CD4-positive, alpha-beta T cell treated with Interleukin-15 for 4 hours (primary cell): ENCODE data around the gene PDE11A.
"Not testable (repeated sequence)": the region's sequence is repeated elsewhere in the genome, so short reads cannot be mapped to it uniquely, and the experiment has no call there.

Source experiments
- DNase-seq: peaks from one replicate; pipeline ENCODE4 v3.0.0-alpha.2; 2020; ENCODE audit warnings: low spot score

PDE11A gene

DNA sequence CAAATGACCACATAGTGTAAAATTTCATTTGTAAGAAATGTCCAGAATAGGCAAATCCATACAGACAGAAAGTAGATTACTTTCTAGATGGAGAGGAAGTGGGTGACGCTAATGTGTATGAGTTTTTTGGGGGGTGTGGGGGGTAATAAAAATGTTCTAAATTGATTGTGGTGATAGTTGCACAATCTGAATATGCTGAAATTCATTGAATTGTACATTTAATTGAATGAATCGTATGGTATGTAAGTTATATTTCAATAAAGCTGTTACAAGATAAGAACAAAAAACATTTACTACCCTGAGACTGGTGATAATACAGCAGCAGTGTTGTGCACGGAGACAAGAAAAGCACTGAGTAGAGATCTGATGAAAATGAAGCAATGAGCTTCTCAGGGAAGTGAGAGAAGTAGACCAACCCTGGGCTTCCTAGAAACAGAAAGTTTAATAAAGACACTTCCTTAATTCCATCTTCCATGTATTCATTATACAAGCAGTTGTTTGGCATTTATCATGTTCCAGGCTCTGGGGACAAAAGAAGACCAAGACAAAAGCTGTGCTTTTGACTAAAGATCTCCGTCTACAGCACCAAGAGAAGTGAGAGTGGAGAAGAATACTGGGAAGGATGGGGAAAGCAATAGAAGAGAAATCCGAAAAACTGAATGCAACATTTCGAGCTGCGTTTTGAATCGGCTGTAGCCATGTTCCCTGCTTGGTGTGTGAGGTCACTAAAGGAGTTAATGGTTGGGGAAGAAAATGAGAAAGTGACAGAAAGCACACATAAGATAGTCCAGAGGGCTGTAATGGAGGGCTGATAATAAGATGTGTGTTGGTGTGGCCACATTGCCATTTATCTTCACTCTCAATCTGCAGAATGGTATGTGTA lies 1.8 kb upstream of the PDE11A start:
- no peak for DNase-seq

DNA sequence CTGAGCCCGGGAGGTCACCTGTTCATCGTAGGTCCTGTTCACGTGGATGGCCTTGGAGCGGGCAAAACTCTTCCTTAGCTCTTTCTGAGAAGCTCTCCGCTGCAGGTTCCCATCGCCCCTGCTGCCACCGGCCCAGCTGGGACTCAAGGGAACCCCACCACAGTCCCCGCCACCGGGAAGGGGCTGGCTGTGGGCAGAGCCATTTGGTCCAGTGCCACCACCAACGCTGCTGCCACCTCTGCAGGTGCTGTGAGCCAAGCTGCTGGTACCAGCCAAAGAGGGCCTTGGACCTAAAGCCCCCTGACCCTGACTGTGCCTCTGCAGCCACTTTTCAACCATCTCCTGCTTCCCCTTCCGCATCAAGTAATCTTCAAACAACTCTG lies 586 bp downstream of the PDE11A start:
- DNase-seq = no peak

DNA sequence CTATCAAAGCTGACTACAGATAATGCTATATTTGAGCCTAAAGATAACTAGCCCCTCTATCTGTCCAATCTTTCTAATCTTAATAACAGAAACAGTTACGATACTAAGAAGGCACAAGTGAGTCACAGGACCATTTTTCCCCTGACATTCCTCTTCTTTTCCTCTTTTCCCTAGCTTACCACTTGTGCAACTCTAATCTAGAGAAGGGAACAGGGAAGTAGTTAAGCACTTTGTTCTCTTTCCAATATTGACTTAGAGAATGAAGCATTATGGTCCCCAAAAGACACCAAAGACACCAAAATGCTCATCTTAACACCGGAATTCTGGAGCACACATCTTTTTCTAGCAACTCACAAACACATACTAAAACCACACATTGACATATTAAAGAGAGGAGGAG lies 1.8 kb downstream of the PDE11A start:
- no peak for DNase-seq

DNA sequence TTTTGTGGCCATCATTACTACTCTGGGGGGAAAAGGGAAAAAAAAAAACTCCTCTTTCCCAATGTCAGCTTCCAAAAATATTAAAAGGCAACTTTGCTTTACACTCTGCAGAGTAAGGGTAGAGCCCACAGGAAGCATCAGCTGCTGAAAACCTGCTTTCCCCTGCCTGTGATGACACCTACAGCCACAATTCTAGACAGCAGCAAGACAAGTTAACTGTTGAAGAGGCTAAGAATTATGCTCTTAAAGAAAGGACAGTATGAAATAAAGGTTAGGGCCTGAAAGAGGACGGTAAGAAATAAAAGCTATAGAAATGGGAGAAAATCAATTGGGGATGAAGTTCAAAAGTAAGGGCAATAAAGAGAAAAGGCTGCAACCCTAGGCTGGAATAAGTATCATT lies 3.0 kb downstream of the PDE11A start:
- DNase-seq = no peak

DNA sequence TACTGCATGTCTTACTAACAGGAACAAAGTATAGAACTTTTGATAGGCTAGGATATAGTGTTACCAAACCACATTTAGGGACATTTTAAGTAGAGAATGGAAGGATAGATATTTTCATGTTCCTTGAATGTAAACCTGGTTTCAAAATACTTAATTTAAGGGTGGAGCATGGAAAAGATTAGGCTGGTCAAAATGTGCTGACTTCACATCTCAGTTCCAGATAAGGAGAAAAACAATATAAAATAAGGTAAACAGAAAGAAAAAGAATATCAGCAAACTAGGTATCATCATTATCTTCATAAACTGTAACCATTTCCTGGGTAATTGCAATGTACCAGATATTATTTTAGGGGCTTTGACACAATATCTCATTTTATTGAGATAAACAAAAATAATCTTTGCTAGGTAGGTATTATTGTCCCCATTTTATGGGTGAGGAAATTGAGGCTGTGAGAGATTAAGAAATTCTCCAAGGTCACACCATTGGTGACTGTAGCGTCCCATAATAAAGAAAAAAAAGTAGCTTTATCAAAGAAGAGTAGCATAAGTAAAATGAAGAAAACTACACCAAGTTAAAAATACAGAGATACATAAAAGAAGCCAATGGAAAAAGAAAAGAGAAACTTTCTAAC lies 3.6 kb downstream of the PDE11A start:
- DNase-seq = no peak

DNA sequence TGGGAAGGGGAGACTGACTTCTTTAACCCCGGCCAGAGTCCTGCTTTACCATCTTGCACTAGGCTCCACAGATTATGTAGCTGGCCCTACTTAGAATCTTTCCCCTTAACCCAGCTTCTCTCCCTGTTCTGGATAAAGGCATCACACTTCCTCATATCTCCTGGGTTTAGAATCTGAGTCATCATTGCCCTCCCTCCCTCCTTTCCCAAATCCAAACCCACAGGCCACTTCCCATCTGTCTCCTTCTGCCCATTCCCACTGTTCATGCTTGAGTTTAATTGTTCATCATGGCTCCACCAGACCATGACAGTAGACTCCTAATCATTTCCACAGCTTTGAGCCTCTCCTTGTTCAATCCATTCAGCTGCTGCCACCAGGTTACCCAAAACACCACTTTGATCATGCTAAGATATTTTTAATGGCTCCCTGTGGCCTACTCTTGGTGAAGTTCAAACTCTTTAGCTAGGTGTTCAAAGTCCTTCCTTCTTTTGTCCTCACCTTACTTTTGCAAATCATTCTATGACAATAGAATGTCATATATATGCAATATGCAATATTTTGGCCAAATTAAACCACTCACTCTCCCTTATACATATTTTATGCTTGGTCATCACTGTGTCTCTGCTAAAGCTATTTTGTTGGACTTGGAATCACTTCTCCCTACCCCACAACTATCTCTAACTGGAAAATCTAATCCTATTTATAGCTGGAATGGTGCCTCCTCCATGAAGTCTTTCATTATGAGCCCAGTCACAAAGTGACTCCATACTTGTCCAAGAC lies 5.5 kb downstream of the PDE11A start:
- DNase-seq = no peak

DNA sequence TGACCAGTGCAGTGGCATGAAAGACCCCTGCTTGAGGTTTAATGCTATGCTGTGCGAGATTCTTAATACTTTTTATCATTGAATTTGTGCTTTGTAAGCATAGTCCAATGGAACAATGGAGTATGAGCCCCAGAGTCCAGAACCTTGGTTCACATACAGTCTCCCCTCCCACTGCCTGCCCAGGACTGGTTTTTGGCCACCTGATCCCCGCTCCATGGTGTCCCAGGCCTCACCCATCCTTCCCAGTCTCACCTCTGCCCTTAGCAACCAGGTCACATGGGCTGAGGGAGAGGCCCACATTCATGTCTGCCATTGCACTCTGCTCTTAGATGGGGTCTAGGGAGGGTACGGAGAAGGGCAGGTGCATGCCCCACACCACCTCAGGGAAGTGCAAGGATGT lies 6.3 kb downstream of the PDE11A start:
- DNase-seq = no peak

DNA sequence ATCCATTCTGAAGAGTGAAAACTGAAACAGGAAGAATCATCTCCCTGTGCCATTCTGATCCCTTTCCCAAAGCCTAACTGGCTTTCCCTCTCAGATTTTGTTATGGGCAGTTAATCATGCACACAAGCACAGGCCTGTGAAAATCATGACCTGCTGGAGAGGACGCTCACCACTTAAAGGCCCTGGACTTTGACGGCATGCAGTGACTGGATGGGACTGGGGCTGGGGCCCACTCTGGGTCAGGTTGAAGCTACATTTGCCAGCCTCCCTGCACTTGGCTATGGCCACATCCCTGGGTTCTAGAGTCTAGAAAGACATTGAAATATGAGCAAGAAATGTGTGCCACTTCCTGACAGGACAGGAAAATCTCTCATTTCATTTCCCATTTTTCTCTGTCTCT lies 12.9 kb downstream of the PDE11A start:
- DNase-seq = no peak

DNA sequence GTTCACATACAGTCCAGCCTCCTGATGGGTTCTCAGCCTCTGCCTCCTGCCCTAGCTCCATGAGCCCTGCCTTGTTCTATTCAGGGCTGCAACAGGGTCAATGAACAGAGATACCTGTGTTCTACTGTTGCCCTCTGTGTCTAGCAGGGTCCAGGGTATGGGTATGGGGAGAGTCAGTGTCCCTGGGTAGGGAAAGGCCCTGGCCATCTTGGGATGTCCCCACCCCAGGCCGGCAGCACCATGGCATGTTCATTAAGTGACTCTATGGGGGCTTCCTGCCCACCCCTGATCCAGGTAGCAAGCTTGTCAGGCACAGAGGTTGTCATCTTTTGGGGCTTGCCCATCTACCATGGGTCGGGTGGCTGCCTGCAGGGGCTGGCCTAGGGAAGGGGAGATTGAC lies 13.5 kb downstream of the PDE11A start:
- DNase-seq = no peak

DNA sequence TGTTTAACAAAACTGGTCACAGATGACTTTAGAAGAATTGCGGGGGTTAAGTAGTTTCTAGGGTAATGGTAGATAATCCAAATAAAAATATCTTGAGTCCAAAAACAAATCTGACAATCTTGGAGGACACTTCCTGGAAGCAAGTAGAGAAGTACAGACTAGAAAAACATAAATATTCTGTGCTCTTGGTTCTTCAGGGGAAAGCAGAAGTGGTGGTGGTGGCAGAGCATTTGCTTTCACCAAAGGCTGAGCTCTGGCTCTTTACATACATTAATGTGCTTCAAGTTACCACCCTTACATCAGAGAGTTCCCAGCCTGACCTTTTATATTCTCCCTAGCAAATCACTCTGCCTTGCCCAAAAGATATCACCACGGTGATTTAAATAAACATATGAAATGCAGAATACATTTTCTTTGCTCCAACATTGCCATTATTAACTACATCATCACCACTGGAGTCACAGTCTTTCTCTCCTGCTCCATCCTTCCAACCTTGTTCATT lies 15.3 kb downstream of the PDE11A start:
- DNase-seq = no peak

DNA sequence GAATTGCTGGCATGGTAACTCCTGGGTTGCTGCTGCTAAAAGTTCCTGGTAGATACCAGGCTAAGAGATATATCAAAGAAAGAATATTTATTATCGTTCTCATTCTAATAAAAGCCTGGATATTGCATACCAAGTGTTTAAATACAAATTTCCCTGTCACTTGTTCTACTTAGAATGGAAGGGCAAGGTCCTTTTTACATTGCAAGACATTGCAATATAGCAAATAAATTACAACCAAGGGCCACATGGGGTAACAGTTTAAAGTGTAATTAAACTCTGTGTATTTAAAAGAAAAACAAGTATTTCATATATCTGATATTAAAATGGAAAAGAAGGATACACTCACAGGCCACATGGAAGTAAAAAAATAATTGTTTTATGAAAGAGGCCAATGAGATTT lies 16.2 kb downstream of the PDE11A start:
- no peak for DNase-seq

DNA sequence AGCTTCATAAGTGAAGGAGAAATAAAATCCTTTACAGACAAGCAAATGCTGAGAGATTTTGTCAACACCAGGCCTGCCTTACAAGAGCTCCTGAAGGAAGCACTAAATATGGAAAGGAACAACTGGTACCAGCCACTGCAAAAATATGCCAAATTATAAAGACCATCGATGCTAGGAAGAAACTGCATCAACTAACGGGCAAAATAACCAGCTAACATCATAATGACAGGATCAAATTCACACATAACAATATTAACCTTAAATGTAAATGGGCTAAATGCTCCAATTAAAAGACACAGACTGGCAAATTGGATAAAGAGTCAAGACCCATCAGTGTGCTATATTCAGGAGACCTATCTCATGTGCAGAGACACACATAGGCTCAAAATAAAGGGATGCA lies 21.3 kb downstream of the PDE11A start:
- not testable (repeated sequence) for DNase-seq

DNA sequence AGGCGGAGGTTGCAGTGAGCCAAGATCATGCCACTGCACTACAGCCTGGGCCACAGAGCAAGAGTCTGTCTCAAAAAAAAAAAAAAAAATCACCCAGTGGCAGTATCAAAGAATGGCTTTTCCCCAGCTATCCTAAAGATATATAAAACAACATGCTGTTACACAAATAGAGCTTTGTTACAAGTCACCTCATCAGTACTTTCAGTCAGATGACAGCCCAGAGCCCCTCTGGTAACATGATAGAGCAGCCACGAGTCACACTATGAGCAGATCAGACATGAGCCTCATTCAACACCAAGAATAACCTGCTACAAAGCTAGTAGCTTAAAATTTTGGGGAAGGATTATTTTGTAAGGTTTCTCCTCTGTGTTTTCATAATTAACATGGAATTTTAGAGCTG lies 25.2 kb downstream of the PDE11A start:
- no peak for DNase-seq

DNA sequence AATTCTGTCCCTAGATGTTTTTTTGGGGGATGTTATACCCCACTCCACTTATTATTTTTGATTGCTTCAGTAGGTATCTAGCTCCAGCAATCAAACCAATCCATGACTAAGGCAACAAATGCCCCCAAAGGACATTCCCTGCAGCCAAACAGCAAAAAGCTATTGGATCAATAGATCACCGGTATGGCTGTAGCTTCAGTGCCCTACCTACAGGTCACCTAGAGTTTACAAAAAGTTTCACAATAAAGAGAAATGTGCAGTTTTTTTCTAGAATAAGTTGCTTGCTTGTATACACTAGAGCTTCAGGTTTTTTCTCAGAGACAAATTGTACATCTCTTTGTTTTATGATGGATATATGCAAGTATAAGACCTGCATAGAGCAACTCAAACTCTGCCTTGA lies 27.7 kb downstream of the PDE11A start:
- DNase-seq = no peak

DNA sequence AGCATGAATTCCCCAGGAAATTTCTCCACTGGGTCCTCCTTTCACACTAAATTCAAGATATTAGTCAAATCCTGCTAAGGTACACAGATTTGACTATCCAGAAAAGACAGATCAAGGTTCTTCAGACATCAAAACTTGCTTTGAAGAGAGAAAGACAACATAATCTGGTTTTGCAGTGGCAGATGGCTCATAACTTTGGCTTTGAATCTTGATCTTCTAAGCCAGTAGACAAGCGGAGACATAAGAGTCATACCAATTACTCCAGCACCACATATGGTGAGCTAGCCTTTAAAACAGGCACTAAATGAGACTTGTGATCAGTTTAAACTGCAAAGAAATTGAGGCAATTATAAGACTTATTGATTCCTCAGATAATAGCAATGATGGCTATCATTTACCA lies 29.3 kb downstream of the PDE11A start:
- DNase-seq = no peak

DNA sequence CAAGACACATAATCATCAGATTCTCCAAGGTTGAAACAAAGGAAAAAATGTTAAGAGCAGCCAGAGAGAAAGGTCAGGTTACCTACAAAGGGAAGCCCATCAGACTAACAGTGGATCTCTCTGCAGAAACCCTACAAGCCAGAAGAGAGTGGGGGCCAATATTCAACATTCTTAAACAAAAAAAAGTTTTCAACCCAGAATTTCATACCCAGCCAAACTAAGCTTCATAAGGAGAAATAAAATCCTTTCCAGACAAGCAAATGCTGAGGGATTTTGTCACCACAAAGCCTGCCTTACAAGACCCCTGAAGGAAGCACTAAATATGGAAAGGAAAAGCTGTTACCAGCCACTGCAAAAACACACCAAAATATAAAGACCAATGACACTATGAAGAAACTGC lies 39.0 kb downstream of the PDE11A start:
- DNase-seq = not testable (repeated sequence)

DNA sequence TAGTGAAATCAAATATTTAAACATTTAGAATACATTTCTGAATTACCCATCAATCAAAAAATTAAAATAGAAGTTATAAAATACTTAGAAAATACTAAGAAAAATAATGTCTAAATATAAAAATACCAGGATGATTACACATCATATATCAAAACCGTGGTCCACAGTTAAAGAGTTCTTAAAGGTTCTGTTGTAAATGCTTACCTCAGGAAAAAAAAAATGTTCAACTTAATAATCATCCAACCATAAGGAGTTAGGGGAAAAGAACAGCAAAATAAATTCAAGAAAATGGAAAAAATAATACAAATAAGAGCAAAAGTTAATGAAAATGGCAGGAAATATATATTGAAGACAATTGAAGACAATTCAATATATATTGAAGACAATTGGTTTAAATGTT lies 43.2 kb downstream of the PDE11A start:
- no peak for DNase-seq

DNA sequence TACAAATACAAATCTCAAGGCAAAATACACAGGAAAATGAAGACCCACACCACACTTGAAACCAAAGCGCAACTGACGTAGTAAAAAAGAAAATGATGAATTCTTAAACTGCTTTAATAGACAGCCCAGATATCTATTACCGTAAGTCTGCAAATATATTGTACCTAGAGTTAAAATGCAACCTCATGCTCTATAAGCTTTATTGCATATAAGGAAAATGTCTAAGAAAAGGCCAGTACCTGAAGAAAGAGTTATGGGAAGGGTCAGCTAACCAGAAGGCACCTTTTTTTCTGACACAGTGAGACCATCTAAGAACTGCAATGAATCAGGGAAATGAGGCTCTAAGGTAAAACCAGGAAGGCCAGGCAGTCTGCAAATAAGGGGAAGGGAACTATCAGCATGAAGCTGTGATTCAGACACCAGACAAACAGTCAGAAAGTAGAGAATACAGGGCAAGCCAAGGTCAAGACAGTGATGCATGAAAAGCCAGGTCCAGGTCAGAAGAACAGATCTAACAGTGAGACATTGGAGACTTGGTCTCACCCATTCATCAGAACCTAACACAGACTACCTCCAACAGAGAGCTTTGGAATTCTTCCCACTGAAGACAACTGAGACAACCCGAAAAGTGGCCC lies 46.9 kb downstream of the PDE11A start:
- no peak for DNase-seq

DNA sequence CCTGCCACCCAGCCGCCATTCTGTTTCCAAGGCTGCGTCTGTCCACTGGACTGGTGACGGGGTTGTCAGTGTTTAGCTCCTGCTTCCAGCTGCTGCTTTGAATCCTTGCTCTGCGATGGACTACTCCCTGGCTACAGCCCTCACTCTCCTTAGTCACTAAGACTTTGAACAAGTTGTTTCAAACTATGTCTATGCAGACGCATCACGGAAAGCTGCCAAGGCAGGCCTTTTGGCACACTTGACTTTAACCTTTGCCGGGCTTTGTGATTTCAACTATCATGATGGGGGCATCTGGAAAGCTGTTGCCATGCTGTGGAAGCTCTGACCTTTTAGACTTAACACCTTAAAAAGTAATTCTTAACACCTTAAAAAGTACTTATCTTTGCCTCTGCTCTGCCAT lies 54.4 kb downstream of the PDE11A start:
- no peak for DNase-seq

DNA sequence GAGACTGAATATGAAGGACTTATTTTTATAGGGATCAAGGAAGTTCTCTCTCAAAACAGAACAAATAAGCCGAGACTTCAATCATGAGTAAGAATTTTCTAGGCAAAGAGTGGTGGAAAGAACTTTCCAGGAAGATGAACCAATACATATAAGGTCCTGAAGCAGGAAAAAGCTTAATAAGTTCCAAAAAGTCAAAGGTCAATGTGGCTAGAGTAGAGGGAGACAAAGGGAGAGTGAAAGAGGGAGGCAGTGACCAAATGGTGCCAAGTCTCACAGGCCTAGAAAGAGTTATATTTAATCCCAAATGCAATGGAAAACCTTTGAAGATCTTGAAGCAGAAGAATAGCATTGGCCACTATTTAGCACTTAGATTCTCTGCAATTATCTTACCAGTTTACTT lies 56.0 kb downstream of the PDE11A start:
- DNase-seq = no peak

DNA sequence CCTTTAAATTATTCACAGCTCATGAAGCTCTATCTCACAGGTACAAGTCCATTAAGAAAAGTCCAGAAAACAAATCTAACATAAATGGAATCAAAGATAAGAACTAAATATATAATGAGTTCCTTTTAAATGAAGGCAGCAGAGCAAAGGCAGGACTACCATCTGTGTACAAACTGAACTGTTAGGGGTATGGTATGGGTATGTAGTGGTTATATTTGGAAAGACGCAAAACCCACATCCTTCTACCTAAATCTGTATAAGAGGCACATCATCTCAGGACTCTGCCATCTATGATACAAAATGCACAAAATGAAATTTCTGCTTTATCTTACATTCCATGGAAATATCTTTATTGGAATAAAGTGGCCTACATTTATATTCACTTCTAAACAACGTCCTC lies 59.9 kb downstream of the PDE11A start:
- DNase-seq = no peak

DNA sequence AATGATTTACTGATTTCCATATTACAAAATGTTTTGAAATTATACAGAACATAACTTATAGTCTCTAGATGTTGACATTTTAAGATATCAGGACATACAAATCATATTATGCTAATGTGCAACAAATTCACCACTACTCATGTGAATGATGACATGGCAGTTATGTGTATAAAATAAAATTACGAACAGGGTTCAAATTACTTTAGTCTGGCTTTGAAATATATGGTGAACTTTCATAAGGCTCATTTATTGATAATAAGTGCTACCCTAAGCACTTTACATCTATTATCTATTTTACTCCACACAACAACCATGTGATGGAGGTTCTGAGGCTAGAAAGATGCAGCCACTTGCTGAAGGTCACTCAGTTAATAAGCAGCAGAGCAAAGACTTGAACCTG lies 62.8 kb downstream of the PDE11A start:
- DNase-seq = no peak
